ENCODE results near the gene TSPO2. TPM values are rescaled to one million over a fixed set of nuclear protein-coding genes. Genes with fewer than 3 reads are reported as not detected.

The TSPO2 gene
- total RNA-seq, 1 donor from 2014 or later: not detected

GRCh38 chr6:41033776-41034175 lies 8.5 kb upstream of the TSPO2 start:
- Histone ChIP-seq H3K4me1 (no peaks in the 10 kb centered on the region), H3K9me3 (no peaks in the 10 kb centered on the region), H3K4me3 (no peak overlapping the region), H3K27ac (no peak overlapping the region), H3K36me3 (no peaks in the 10 kb centered on the region), H3K27me3 (no peaks in the 10 kb centered on the region)
- intact Hi-C loops (cut with DNase I): no loop called here
- DNase-seq (ENCODE audit: extremely low spot score in 2 of 2): no peak
- TF ChIP-seq POLR2A (IDR thresholded peaks at IDR 0.05) (no peak), POLR2AphosphoS5 (IDR thresholded peaks at IDR 0.05; ENCODE audit: insufficient read depth in 1 of 2, low read depth in 1 of 2) (no peak)
- TF ChIP-seq, protein P1, sequence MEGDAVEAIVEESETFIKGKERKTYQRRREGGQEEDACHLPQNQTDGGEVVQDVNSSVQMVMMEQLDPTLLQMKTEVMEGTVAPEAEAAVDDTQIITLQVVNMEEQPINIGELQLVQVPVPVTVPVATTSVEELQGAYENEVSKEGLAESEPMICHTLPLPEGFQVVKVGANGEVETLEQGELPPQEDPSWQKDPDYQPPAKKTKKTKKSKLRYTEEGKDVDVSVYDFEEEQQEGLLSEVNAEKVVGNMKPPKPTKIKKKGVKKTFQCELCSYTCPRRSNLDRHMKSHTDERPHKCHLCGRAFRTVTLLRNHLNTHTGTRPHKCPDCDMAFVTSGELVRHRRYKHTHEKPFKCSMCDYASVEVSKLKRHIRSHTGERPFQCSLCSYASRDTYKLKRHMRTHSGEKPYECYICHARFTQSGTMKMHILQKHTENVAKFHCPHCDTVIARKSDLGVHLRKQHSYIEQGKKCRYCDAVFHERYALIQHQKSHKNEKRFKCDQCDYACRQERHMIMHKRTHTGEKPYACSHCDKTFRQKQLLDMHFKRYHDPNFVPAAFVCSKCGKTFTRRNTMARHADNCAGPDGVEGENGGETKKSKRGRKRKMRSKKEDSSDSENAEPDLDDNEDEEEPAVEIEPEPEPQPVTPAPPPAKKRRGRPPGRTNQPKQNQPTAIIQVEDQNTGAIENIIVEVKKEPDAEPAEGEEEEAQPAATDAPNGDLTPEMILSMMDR (IDR thresholded peaks at IDR 0.05): no peak

- no peaks in the 10 kb centered on the region for H3K9me3 ChIP-seq
- no peak overlapping the region for H3K27ac ChIP-seq
- no peaks in the 10 kb centered on the region for H3K36me3 ChIP-seq
- TF ChIP-seq, protein P1 (IDR thresholded peaks at IDR 0.05): no peak
- TF ChIP-seq POLR2AphosphoS5 (IDR thresholded peaks at IDR 0.05; ENCODE audit: insufficient read depth in 1 of 2, low read depth in 1 of 2) (no peak), POLR2A (IDR thresholded peaks at IDR 0.05) (no peak)
- H3K4me1 ChIP-seq: no peaks in the 10 kb centered on the region
- H3K27me3 ChIP-seq: no peaks in the 10 kb centered on the region
- intact Hi-C loops (cut with DNase I): no loop called here
- H3K4me3 ChIP-seq: no peak overlapping the region
- no peak for DNase-seq (ENCODE audit: extremely low spot score in 2 of 2)
Measured at GRCh38 chr6:41036186-41036585, 6.1 kb upstream of the TSPO2 start.

GRCh38 chr6:41036601-41037000 lies 5.7 kb upstream of the TSPO2 start:
- intact Hi-C loops (cut with DNase I): no loop called here
- H3K4me1 ChIP-seq: no peaks in the 10 kb centered on the region
- H3K9me3 ChIP-seq: no peaks in the 10 kb centered on the region
- no peaks in the 10 kb centered on the region for H3K36me3 ChIP-seq
- H3K4me3 ChIP-seq: no peak overlapping the region
- no peak for TF ChIP-seq POLR2AphosphoS5 (IDR thresholded peaks at IDR 0.05; ENCODE audit: insufficient read depth in 1 of 2, low read depth in 1 of 2)
- TF ChIP-seq POLR2A (IDR thresholded peaks at IDR 0.05): no peak
- TF ChIP-seq, protein P1 (IDR thresholded peaks at IDR 0.05): no peak
- DNase-seq (ENCODE audit: extremely low spot score in 2 of 2): no peak
- no peak overlapping the region for H3K27ac ChIP-seq
- no peaks in the 10 kb centered on the region for H3K27me3 ChIP-seq

DNA sequence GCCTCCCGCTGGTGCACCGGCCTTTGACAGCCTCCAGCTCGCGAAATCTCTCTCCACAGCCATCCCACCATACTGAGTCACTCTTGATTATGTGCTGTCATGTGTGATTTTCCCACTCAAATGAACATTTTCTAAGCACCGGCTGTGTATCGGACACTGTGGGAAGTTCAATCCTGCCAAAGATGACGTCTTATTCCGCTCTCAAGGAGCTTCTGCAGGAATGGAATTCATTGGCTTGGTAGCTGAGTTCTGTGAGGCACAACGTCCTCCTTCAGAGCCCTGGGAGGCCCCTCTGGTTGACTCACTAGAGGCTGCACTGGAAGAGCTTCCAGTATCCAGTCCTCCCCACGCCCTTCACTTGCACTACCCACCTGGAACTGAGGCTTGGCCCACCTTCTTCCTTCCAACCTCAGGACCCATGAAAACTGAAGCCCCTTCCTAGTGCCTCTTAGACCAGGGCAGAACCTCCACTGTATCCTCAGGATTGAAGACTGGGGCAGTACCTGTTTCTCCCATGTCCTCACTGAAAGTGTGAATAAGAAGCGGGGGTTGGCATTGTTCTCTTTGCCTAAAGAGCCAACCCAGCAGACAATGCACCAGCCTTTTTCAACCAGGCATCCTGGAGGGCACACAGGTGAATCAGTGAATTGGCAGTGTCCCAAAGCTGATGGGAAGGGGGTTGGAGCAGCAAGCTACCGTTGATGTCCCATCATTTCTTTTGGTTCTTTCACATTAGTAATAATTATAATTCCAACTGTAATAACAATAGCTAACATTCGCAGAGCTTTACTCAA lies 5.0 kb upstream of the TSPO2 start:
- no peak for DNase-seq (ENCODE audit: extremely low spot score in 2 of 2)

More for the DNA sequence above, 5.0 kb upstream of the TSPO2 start:
- Histone ChIP-seq H3K4me3 (no peak overlapping the region), H3K4me1 (no peaks in the 10 kb centered on the region), H3K9me3 (no peaks in the 10 kb centered on the region), H3K36me3 (no peaks in the 10 kb centered on the region), H3K27me3 (no peaks in the 10 kb centered on the region), H3K27ac (no peak overlapping the region)
- TF ChIP-seq, protein P1 (IDR thresholded peaks at IDR 0.05): no peak
- no peak for TF ChIP-seq POLR2A (IDR thresholded peaks at IDR 0.05)
- TF ChIP-seq POLR2AphosphoS5 (IDR thresholded peaks at IDR 0.05; ENCODE audit: insufficient read depth in 1 of 2, low read depth in 1 of 2): no peak
- intact Hi-C loops (cut with DNase I): no loop called here
